ENCODE data around the gene OSBPL3.
A peak's percentile ranks its signal among the peaks of the same experiment; 100 is the strongest.

OSBPL3 gene

GRCh38 chr7:24756545-24757352 is 223.2 kb downstream of the OSBPL3 start:
- DNase-seq = peak; percentile 24

GRCh38 chr7:24755541-24756407 is 224.2 kb downstream of the OSBPL3 start:
- DNase-seq = no peak

GRCh38 chr7:24754906-24755506 is 225.0 kb downstream of the OSBPL3 start:
- no peak for DNase-seq

- DNase-seq = no peak
Observed at GRCh38 chr7:24752073-24752800, 227.7 kb downstream of the OSBPL3 start.

GRCh38 chr7:24751484-24751883 is 228.5 kb downstream of the OSBPL3 start:
- DNase-seq = no peak

GRCh38 chr7:24750441-24751055 is 229.4 kb downstream of the OSBPL3 start:
- no peak for DNase-seq

- DNase-seq = no peak
Observed at GRCh38 chr7:24748521-24748920, 231.5 kb downstream of the OSBPL3 start.

Data from CD4-positive, alpha-beta T cell treated with Interleukin-6 for 4 hours (primary cell).